ENCODE results near the gene MUC5B. TPM values are rescaled to one million over a fixed set of nuclear protein-coding genes. Genes with fewer than 3 reads are reported as not detected.

The MUC5B gene
- total RNA-seq, 2 experiments from 2014 or later: not detected

- no peaks in the 10 kb centered on the region for H3K27me3 Mint-ChIP-seq
- H3K27ac Mint-ChIP-seq: peak overlapping the region; percentile 25
- peaks cover 45% of the 10 kb centered on the region for H3K4me1 Mint-ChIP-seq
- H3K9me3 Mint-ChIP-seq: peaks cover 9% of the 10 kb centered on the region
- no peak for DNase-seq
- H3K36me3 Mint-ChIP-seq: peaks cover 22% of the 10 kb centered on the region
- peak overlapping the region; percentile 29 for H3K4me3 Mint-ChIP-seq
These were observed 84.5 kb downstream of the MUC5B start for GRCh38 chr11:1307163-1307870.

GRCh38 chr11:1307998-1308742 is 85.3 kb downstream of the MUC5B start:
- peaks cover 12% of the 10 kb centered on the region for H3K9me3 Mint-ChIP-seq
- no peaks in the 10 kb centered on the region for H3K27me3 Mint-ChIP-seq
- H3K36me3 Mint-ChIP-seq: peaks cover 24% of the 10 kb centered on the region
- peaks cover 40% of the 10 kb centered on the region for H3K4me1 Mint-ChIP-seq
- peak overlapping the region; percentile 54 for H3K27ac Mint-ChIP-seq
- no peak for DNase-seq
- peak overlapping the region; percentile 70 for H3K4me3 Mint-ChIP-seq

GRCh38 chr11:1308743-1309497 is 86.1 kb downstream of the MUC5B start:
- Mint-ChIP-seq H3K4me1 (peaks cover 40% of the 10 kb centered on the region), H3K27me3 (no peaks in the 10 kb centered on the region), H3K27ac (peak overlapping the region; percentile 54), H3K36me3 (peaks cover 24% of the 10 kb centered on the region), H3K4me3 (peak overlapping the region; percentile 70), H3K9me3 (peaks cover 12% of the 10 kb centered on the region)
- DNase-seq: no peak

GRCh38 chr11:1309498-1310317 is 86.8 kb downstream of the MUC5B start, which contains the start of gene TOLLIP:
TSS of gene TOLLIP (minus strand) at chr11:1309632. CDS start at chr11:1309498, 134 bp downstream.
- H3K4me1 Mint-ChIP-seq: peaks cover 34% of the 10 kb centered on the region
- H3K4me3 Mint-ChIP-seq: peak within 1 kb of the TSS; percentile 83
- DNase-seq: peak; percentile 98
- H3K36me3 Mint-ChIP-seq: peaks cover 24% of the 10 kb centered on the region
- peak within 1 kb of the TSS; percentile 98 for H3K27ac Mint-ChIP-seq
- peaks cover 12% of the 10 kb centered on the region for H3K9me3 Mint-ChIP-seq
- H3K27me3 Mint-ChIP-seq: no peaks in the 10 kb centered on the region

GRCh38 chr11:1310318-1310687 is 87.4 kb downstream of the MUC5B start:
- Mint-ChIP-seq H3K4me3 (peak overlapping the region; percentile 83), H3K36me3 (peaks cover 24% of the 10 kb centered on the region), H3K9me3 (peaks cover 12% of the 10 kb centered on the region), H3K27me3 (no peaks in the 10 kb centered on the region), H3K4me1 (peaks cover 31% of the 10 kb centered on the region), H3K27ac (peak overlapping the region; percentile 98)
- DNase-seq: no peak

- peak overlapping the region; percentile 98 for H3K27ac Mint-ChIP-seq
- peaks cover 12% of the 10 kb centered on the region for H3K9me3 Mint-ChIP-seq
- peak overlapping the region; percentile 83 for H3K4me3 Mint-ChIP-seq
- peak; percentile 71 for DNase-seq
- H3K27me3 Mint-ChIP-seq: no peaks in the 10 kb centered on the region
- H3K36me3 Mint-ChIP-seq: peaks cover 24% of the 10 kb centered on the region
- peaks cover 31% of the 10 kb centered on the region for H3K4me1 Mint-ChIP-seq
These were observed 88.1 kb downstream of the MUC5B start for GRCh38 chr11:1310772-1311468.

Other genes with a start within 250 kb of the MUC5B start
- not detected for gene MUC6, start 186.3 kb upstream of the MUC5B start, total RNA-seq
- not detected for gene MUC2, start 148.2 kb upstream of the MUC5B start, total RNA-seq
- not detected for gene MUC5AC, start 65.1 kb upstream of the MUC5B start, total RNA-seq
- gene TOLLIP, start 86.6 kb downstream of the MUC5B start, total RNA-seq: 10 to 100 TPM; 32.8 to 36.0 TPM
- under 1 TPM; 0.46 to 0.97 TPM for gene BRSK2, start 166.9 kb downstream of the MUC5B start, total RNA-seq